B cell (primary cell): ENCODE measurements around the gene RPL18.

Experiments used
- EZH2 ChIP-seq: IDR thresholded peaks from 2 replicates; pipeline ENCODE4 v1.6.1; 2012; ENCODE audit warnings: borderline replicate concordance, low read depth, mild to moderate bottlenecking, moderate library complexity, low read length; ENCODE audit not compliant: insufficient read depth, poor library complexity, severe bottlenecking
- TF ChIP-seq, protein P1 (sequence below): fragments of 200-600 bp; IDR thresholded peaks from one replicate; pipeline ENCODE4 v1.8.0; 2022; ENCODE audit warnings: antibody characterized with exemption, mild to moderate bottlenecking

DNA sequence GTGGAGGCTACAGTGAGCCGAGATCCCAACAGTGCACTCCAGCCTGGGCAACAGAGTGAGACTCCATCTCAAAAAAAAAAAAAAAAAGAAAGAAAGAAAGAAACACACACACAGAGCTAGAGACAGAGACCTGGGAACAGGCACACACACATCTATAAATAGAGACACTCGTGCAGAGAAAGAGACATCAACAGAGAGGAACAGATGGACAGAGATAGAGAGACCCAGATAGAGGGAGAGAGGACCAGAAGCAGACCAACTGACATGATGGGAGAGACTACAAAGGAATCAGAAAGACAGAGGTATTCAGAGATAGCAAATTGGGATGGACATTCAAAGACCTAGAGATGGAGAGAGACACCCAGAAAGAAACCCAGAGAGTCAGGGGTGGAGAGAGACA is 29.2 kb upstream of the RPL18 start:
- TF ChIP-seq, protein P1, sequence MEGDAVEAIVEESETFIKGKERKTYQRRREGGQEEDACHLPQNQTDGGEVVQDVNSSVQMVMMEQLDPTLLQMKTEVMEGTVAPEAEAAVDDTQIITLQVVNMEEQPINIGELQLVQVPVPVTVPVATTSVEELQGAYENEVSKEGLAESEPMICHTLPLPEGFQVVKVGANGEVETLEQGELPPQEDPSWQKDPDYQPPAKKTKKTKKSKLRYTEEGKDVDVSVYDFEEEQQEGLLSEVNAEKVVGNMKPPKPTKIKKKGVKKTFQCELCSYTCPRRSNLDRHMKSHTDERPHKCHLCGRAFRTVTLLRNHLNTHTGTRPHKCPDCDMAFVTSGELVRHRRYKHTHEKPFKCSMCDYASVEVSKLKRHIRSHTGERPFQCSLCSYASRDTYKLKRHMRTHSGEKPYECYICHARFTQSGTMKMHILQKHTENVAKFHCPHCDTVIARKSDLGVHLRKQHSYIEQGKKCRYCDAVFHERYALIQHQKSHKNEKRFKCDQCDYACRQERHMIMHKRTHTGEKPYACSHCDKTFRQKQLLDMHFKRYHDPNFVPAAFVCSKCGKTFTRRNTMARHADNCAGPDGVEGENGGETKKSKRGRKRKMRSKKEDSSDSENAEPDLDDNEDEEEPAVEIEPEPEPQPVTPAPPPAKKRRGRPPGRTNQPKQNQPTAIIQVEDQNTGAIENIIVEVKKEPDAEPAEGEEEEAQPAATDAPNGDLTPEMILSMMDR: no peak
- no peak for TF ChIP-seq EZH2
